LNCaP clone FGC (cell line): ENCODE results near the gene MTMR6.
A peak's percentile ranks its signal among the peaks of the same experiment; 100 is the strongest.

ENCODE experiments used
- DNase-seq: peaks from one replicate; pipeline ENCODE4 v3.0.0-alpha.2; 2011; ENCODE audit warnings: low read depth
- H3K4me3 ChIP-seq: 2 replicates; pipeline ENCODE4 v1.5.1; 2011; ENCODE audit warnings: mild to moderate bottlenecking, low read depth, low read length, control low read depth
- CTCF ChIP-seq: IDR thresholded peaks from 2 replicates; pipeline ENCODE4 v1.5.1; 2012; ENCODE audit warnings: mild to moderate bottlenecking; ENCODE audit not compliant: control insufficient read depth, insufficient read depth; ENCODE audit errors: extremely low read depth

MTMR6 gene

GRCh38 chr13:25281193-25281934 lies 5.9 kb downstream of the MTMR6 start:
- TF ChIP-seq CTCF, result no peak
- no peak overlapping the region for H3K4me3 ChIP-seq
- DNase-seq, result no peak

GRCh38 chr13:25280396-25280795 lies 6.9 kb downstream of the MTMR6 start:
- no peak for TF ChIP-seq CTCF
- no peak for DNase-seq
- H3K4me3 ChIP-seq, result no peak overlapping the region

DNA sequence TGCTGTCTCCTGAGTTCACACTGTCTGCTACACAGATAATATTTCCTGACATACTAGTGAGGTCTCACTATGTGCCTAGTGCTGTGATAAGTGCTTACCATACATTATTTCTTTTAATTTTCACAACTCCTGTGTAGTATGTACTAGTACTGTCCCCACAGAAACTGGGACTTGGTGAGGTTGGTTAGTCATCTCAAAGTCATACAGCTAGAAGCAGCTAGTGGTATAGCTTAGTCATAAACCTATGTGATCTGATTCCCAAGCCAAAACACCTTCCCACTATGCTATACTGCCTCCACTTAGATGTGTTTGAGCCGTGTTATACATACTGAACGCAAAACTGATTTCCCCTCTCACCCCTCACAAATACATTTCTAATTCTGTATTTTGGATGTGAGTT lies 10.5 kb downstream of the MTMR6 start:
- no peak overlapping the region for H3K4me3 ChIP-seq
- no peak for DNase-seq
- TF ChIP-seq CTCF, result no peak

- no peak overlapping the region for H3K4me3 ChIP-seq
- no peak for DNase-seq
- TF ChIP-seq CTCF, result no peak
Observed at GRCh38 chr13:25268561-25268960, 18.7 kb downstream of the MTMR6 start.

DNA sequence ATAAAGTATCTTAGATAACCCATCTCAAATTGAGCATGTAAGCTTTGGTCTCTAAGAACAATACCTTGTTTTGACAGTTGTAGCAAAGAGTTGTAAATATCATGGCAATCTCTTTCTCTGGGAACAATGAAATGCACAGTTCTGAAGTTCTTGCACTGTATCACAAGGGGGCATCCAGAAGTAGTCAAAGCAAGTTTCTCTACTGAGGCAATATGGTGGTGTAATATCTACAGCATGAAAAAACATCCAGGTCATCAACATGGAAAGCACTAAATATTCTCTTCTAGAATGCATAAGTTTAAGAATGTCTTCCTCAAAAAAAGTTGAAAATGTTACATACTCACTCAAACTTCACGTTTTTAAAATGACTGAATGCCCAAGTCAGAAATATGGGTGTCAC lies 19.6 kb downstream of the MTMR6 start:
- DNase-seq, result no peak
- peak; percentile 27; the same call in 1 of the 2 replicates for TF ChIP-seq CTCF

GRCh38 chr13:25266706-25267105 lies 20.6 kb downstream of the MTMR6 start:
- no peak for TF ChIP-seq CTCF

More for the DNA sequence above, 19.6 kb downstream of the MTMR6 start:
- H3K4me3 ChIP-seq, result no peak overlapping the region

DNA sequence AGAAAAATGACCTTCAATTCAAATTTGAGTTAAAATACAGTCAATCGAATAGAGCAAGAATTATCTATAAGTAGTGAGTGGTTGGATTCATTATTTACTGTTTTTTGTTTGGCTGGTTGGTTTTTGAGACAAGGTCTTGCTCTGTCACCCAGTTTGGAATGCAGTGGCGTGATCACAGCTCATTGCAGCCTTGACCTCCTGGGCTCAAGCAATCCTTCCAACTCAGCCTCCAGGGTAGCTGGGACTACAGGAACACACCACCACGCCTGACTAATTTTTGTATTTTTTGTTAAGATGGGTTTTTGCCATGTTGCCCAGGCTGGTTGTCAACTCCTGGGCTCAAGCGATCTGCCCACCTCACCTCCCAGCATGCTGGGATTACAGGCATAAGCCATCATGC lies 25.0 kb downstream of the MTMR6 start:
- no peak for DNase-seq
- TF ChIP-seq CTCF, result no peak
- no peak overlapping the region for H3K4me3 ChIP-seq

More at GRCh38 chr13:25266706-25267105, 20.6 kb downstream of the MTMR6 start:
- no peak overlapping the region for H3K4me3 ChIP-seq
- no peak for DNase-seq
